ENCODE measurements around the gene PVR.
"Not testable (repeated sequence)": the region's sequence is repeated elsewhere in the genome, so short reads cannot be mapped to it uniquely, and the experiment has no call there.

Gene PVR

DNA sequence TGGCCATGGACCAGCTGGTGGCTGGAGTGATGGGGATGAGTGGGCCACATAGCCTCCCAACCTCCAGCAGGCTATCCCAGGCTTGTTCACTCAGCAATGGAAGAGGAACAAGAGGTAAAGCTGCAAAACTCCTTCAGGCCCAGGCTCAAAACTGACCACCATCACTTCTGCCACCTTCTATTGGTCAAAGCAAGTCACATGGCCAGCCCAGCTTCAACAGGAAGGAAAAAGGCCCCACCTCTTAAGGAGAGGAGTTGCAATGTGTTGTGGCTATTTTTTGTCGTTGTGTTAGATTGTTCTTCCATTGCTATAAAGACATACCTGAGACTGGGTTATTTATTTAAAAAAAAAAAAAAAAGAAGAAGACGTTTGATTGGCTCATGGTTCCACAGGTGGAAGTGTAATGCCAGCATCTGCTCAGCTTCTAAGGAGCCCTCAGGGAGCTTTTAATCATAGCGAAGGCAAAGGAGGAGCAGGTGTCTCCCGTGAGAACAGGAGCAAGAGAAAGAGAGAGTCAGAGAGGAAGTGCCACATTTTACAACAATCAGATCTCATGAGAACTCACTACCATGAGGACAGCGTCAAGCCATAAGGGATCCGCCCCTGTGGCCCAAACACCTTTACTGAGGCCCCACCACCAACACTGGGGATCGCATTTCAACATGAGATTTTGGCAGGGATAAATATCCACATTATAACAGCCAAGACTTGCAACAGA lies 24.9 kb upstream of the PVR start:
- DNase-seq (ENCODE audit: low spot score), result no peak

DNA sequence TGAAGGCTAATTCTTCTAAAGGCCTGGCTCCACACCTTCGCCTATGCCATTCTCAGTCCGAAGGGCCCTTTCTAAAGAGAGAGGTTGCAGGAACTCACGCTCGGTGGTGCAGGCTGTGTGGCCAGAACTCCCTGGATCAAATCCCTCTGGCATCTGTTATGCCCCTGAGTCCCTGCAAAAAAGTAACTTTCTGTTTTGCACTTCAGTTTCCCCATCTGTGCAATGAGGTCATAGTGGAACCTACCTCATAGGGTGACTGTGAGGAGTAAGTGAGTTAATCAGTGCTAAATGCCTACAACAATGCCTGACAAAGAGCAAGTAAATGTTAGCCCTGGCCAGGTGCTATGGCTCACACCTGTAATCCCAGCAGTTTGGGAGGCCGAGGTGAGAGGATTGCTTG lies 23.0 kb upstream of the PVR start:
- DNase-seq (ENCODE audit: low spot score), result no peak

DNA sequence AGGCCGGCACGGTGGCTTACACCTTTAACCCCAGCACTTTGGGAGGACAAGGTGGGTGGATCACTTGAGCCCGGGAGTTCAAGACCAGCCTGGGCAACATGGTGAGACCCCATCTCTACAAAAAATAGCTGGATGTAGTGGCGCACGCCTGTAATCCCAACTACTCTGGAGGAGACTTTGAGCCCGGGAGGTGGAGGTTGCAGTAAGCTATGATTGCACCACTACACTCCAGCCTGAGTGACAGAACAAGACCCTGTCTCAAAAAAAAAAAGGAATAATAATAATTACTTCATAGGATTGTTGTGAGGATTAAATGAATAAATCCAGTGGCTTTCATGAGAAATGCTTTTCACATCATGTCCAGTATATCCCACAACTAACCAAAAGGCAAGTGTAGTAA lies 22.3 kb upstream of the PVR start:
- DNase-seq (ENCODE audit: low spot score), result no peak

DNA sequence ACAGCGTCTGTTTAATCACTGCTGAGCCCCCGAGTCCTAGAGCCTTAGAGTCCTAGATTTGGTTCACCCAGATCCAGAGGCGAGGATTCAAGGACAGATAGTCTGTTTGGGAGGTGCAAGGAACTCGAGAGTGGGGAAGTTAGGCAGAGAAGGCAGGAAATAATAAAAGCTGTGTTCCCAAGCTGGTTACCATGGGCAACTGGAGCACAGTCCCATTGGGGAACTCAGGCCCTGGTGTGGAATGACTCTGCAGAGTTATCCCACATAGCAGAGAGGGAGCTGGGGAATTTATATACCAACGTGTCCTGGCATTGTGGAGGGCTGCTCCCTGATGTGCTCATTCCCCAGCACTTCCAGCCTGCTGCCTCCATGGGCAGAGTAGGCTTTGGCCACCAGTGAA lies 20.6 kb upstream of the PVR start:
- no peak for DNase-seq (ENCODE audit: low spot score)

DNA sequence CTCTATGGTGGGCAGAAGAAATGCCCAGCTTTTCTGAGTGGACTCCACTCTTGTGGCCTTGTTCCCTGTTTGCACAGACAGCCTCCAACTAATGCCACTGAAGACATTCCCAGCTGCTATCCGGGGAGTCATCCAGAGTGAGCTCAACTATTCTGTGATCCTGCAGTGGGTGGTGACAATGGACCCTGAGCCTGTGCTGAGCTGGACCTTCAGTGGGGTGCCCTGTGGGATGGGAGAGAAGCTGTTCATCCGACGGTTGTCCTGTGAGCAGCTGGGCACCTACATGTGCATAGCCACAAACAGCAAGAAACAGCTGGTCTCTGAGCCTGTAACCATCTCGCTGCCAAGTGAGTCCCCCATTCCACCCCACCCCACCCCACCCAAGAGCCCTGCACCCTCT lies 20.1 kb upstream of the PVR start:
- DNase-seq (ENCODE audit: low spot score), result no peak

GRCh38 chr19:44624840-44625354 lies 18.8 kb upstream of the PVR start:
- DNase-seq (ENCODE audit: low spot score), result no peak

DNA sequence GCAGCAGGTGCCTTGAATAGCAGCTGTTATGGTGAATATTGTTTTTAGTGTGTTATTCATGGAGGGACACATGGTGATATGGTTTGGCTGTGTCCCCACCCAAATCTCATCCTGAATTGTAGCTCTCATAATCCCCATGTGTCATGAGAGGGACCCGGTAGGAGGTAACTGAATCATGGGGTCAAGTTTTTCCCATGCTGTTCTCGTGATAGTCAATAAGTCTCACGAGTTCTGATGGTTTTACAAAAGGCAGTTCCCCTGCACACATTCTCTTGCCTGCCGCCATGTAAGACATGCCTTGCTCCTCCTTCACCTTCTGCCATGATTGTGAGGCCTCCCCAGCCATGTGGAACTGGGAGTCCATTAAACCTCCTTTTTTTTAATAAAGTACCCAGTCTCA lies 18.1 kb upstream of the PVR start:
- not testable (repeated sequence) for DNase-seq (ENCODE audit: low spot score)

GRCh38 chr19:44626048-44626624 lies 17.6 kb upstream of the PVR start:
- peak; percentile 46 for DNase-seq (ENCODE audit: low spot score)

GRCh38 chr19:44627631-44628030 lies 16.1 kb upstream of the PVR start:
- no peak for DNase-seq (ENCODE audit: low spot score)

DNA sequence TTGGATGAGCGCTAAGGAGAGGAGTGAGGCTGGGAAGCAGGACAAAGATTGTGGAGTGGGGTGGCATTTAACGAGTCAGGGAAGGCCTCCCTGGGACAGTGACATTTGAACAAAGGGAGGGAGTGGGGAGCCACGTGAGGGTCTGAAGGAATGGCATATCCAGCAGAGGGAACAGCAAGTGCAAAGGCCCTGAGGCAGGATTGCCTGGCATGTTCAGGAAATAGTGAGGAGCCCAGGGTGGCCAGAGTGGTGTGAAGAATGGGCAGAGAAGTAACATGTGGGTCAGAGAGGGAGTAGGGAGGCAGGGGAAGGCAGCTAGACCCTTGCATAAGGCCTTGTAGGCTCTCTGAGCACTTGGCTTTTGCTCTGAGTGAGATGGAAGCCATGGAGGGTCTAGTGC lies 14.9 kb upstream of the PVR start:
- no peak for DNase-seq (ENCODE audit: low spot score)

- not testable (repeated sequence) for DNase-seq (ENCODE audit: low spot score)
These were observed 12.1 kb upstream of the PVR start for GRCh38 chr19:44631611-44632010.

- not testable (repeated sequence) for DNase-seq (ENCODE audit: low spot score)
These were observed 9.7 kb upstream of the PVR start for GRCh38 chr19:44634058-44634457.

DNA sequence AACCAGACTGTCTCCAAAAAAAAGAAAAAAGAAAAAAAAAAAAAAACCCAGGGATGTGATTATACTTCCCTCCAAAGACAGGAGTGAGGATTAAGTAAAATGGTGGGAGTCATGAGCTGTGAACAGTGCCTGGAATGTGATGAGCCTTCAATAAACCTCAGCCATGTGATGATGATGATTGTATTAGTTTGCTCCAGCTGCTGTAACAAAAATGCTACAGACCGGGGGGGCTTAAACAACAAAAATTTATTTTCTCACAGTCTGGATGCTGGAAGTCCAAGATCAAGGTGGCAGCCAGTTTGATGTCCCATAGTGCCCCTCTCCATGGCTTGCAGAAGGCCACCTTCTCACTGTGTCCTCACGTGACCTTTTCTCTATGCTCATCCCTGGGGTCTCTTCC lies 8.9 kb upstream of the PVR start:
- DNase-seq (ENCODE audit: low spot score), result no peak

- DNase-seq (ENCODE audit: low spot score), result no peak
These were observed 7.9 kb upstream of the PVR start for GRCh38 chr19:44635581-44636438.

DNA sequence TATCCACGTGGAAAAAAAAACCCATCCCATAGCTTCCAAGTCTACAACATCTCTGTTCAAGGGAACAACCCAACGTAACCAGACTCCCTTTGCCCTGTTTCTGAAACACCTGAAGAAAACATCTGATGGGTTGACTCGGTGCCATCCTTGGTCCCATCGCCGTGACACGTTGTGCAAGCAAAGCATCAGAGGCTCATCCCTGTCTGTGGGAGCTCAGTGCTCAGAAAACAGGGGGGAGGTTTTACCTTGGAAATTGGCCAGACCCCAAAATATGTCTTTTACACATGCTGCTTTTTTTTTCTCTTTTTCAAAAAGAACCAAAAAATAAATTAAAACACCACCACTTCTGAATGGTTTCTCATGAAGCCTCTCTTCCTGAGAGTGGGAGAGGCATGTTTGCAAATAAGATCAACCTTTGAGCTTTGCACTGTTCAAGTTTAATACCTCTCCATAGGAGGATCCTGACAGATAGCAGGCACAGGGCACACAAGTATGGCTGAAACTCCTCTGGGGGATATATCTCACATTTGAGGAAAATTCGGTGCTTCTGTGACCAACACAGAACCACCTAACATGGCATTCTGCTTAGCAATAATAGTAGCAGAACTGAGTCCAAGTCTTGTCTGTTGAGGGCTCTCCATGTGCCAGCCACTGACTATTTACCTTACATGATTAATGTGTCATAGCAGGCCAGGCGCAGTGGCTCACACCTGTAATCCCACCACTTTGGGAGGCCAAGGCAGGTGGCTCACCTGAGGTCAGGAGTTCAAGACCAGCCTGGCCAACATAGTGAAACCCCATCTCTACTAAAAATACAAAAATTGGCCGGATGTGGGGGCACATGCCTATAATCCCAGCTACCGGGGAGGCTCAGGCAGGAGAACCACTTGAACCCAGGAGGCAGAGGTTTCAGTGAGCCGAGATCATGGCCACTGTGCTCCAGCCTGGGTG lies 7.0 kb upstream of the PVR start:
- DNase-seq (ENCODE audit: low spot score), result no peak

GRCh38 chr19:44637390-44637764 lies 6.3 kb upstream of the PVR start:
- no peak for DNase-seq (ENCODE audit: low spot score)

DNA sequence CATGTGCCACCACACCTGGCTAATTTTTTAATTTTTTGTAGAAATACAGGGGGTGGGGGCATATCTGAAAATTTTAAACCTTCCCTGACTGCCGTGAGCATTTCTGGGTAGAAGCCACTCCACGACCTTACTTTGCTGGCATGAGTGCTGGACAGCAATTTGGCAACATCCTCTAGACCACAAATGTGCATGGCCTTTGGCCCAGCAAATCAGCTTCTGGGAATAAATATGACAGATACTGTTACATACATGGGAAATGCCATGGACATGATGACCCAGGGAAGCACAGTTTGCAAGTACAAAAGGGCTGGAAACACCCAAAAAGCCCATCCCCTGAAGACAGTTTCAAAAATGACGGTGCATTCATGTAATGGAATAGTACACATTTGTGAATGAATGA lies 3.2 kb upstream of the PVR start:
- no peak for DNase-seq (ENCODE audit: low spot score)

DNA sequence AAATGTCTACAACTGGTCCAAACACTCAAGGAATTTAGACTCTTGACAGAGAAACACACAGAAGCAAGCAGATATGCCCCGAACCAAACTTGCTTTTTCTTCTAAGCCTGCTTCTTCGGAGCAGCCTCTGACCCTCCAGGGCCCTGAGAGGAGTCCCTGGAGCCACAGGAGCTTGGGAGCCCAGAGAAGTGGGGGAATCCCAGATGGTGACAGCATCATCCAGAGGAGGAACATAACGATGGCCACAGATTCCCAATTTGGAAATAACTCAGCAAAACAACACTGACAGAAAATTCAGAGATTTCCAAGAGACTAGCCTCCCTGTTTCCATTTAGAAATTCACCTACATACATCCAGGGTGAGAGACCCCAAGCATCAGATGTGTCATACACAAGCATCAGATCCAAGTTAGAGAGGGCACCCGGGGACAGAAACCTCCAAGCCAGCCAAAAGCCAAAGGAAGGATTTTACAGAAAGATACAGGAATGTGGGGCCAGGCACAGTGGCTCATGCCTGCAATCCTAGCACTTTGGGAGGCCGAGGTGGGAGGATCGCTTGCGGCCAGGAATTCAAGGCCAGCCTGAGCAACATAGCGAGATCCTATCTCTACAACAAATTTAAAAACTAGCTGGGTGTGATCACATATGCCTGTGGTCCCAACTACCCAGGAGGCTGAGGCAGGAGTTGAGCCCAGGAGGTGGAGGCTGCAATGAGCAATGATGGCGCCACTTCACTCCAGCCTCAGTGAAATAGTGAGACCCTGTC lies 2.0 kb upstream of the PVR start:
- DNase-seq (ENCODE audit: low spot score), result no peak

- no peak for DNase-seq (ENCODE audit: low spot score)
These were observed 1.3 kb upstream of the PVR start for GRCh38 chr19:44642377-44642776.

GRCh38 chr19:44644402-44645016 lies 799 bp downstream of the PVR start:
- peak; percentile 74 for DNase-seq (ENCODE audit: low spot score)

All from iPS-NIHi11 (cell line).